GM12878 (cell line): ENCODE measurements around the gene FBLN5. TPM values are rescaled to one million over a fixed set of nuclear protein-coding genes. Genes with fewer than 3 reads are reported as not detected.

Experiments used
- ATAC-seq: fragments of 200-7000 bp; cut with Tn5 transposase; 3 replicates; pipeline ENCODE4 v1.9.1; 2020; ENCODE audit warnings: mild to moderate bottlenecking, moderate library complexity
- BruUV-seq: library from RNA; stranded (reverse); fragments of 400-500 nt; replicated peaks from 2 replicates; lab custom pipeline; 2021; lab: Mats Ljungman, UMichigan
- CTCF ChIA-PET: fragments of 300-600 bp; sonication (Branson Sonifier 250); formaldehyde crosslinking; extraction: SDS; loops from one replicate; lab custom pipeline; 2021; ENCODE audit warnings: inconsistent platforms; lab: Yijun Ruan, JAX
- POLR2A ChIA-PET: fragments of 350-600 bp; formaldehyde crosslinking; extraction: SDS; loops from one replicate; lab custom pipeline; 2021; ENCODE audit warnings: inconsistent platforms; lab: Charles Lee
- RAD21 ChIA-PET: fragments of 300-600 bp; sonication (Branson Sonifier 250); formaldehyde crosslinking; loops from one replicate; lab custom pipeline; 2023; ENCODE audit warnings: antibody characterized with exemption; ENCODE audit not compliant: unreplicated experiment; lab: Charles Lee
- SMC1A ChIA-PET: fragments of 300-600 bp; sonication (Branson Sonifier 250); formaldehyde crosslinking; loops from one replicate; lab custom pipeline; 2023; ENCODE audit not compliant: unreplicated experiment, uncharacterized antibody; lab: Charles Lee
- DNase-seq: peaks from one replicate; pipeline ENCODE4 v3.0.0-alpha.2; 2011; ENCODE audit warnings: low read depth, low spot score
- FAIRE-seq: peaks from 3 replicates; lab custom pipeline; 2011; peaks lifted over from hg19 to GRCh38; lab: Jason Lieb, UNC
- H2AFZ ChIP-seq: 2 replicates; pipeline ENCODE4 v1.6.0; 2011; ENCODE audit warnings: low read depth, low read length, control low read depth; ENCODE audit not compliant: control insufficient read depth
- H3K27ac ChIP-seq: 2 replicates; pipeline ENCODE4 v1.5.1; 2011; ENCODE audit warnings: control low read depth; ENCODE audit not compliant: control insufficient read depth, insufficient read depth
- H3K27me3 ChIP-seq, 2 experiments: replicated peaks in 1 of 2; 2 replicates each; pipeline versions ENCODE4 v1.6.0 to v1.6.1; 2011; ENCODE audit warnings: low read length in 1 of 2; ENCODE audit not compliant: control insufficient read depth in 2 of 2, insufficient read depth in 2 of 2
- H3K36me3 ChIP-seq, 2 experiments: 2 replicates each; pipeline ENCODE4 v1.5.1; 2011; ENCODE audit warnings: low read length in 1 of 2; ENCODE audit not compliant: control insufficient read depth in 2 of 2, insufficient read depth in 2 of 2
- H3K4me1 ChIP-seq: 2 replicates; pipeline ENCODE4 v1.6.1; 2011; ENCODE audit warnings: mild to moderate bottlenecking, low read length, moderate library complexity, mixed read lengths; ENCODE audit not compliant: control insufficient read depth, insufficient read depth
- H3K4me2 ChIP-seq: 2 replicates; pipeline ENCODE4 v1.6.0; 2011; ENCODE audit warnings: control low read depth; ENCODE audit not compliant: control insufficient read depth, insufficient read depth
- H3K4me3 ChIP-seq: fragments of 200-600 bp; sonication (generic); 2 replicates; pipeline ENCODE4 v1.5.1; 2016
- H3K79me2 ChIP-seq: 2 replicates; pipeline ENCODE4 v1.6.0; 2011; ENCODE audit warnings: low read length; ENCODE audit not compliant: control insufficient read depth, insufficient read depth
- H3K9ac ChIP-seq: 2 replicates; pipeline ENCODE4 v1.8.0; 2011; ENCODE audit warnings: low read length, control low read depth, mixed read lengths; ENCODE audit not compliant: control insufficient read depth, insufficient read depth
- H3K9me3 ChIP-seq: replicated peaks from 3 replicates; pipeline ENCODE4 v1.5.1; 2011; ENCODE audit warnings: mild to moderate bottlenecking, low read length; ENCODE audit not compliant: control insufficient read depth, insufficient read depth
- H4K20me1 ChIP-seq: 2 replicates; pipeline ENCODE4 v1.6.0; 2011; ENCODE audit not compliant: control insufficient read depth, insufficient read depth
- CBFB ChIP-seq: IDR thresholded peaks from 2 replicates; pipeline ENCODE4 v1.6.1; 2016; ENCODE audit warnings: antibody characterized with exemption, low read depth
- CHD2 ChIP-seq: IDR thresholded peaks from 2 replicates; pipeline ENCODE4 v1.6.1; 2011; ENCODE audit warnings: low read depth, low read length, improper control_type of control experiment, borderline replicate concordance
- CREM ChIP-seq: IDR thresholded peaks from 2 replicates; pipeline ENCODE4 v1.6.1; 2014; ENCODE audit warnings: antibody characterized with exemption, low read depth
- EGR1 ChIP-seq, 2 experiments: IDR thresholded peaks; 1 replicate in 1 of 2; 2 replicates in 1 of 2; pipeline ENCODE4 v1.6.1; 2011 to 2012; ENCODE audit warnings: low read depth in 2 of 2, low read length in 2 of 2, borderline replicate concordance in 1 of 2, mild to moderate bottlenecking in 1 of 2, moderate library complexity in 1 of 2
- HDAC2 ChIP-seq: fragments of 200-600 bp; sonication (generic); IDR thresholded peaks from 2 replicates; pipeline ENCODE4 v1.6.1; 2017
- IRF4 ChIP-seq: IDR thresholded peaks from 2 replicates; pipeline ENCODE4 v1.6.1; 2011; ENCODE audit warnings: low read depth, low read length
- MTA2 ChIP-seq: fragments of 450-650 bp; IDR thresholded peaks from 2 replicates; pipeline ENCODE4 v1.6.1; 2016; ENCODE audit warnings: low read depth, mild to moderate bottlenecking, moderate library complexity
- NFXL1 ChIP-seq: fragments of 450-650 bp; IDR thresholded peaks from 2 replicates; pipeline ENCODE4 v1.6.1; 2017; ENCODE audit warnings: antibody characterized with exemption, mild to moderate bottlenecking, borderline replicate concordance
- NR2C1 ChIP-seq: fragments of 450-650 bp; IDR thresholded peaks from 2 replicates; pipeline ENCODE4 v1.6.1; 2017; ENCODE audit warnings: antibody characterized with exemption, mild to moderate bottlenecking, moderate library complexity
- POLR2A ChIP-seq: IDR thresholded peaks from 2 replicates; pipeline ENCODE4 v1.6.1; 2011; ENCODE audit warnings: low read depth, mild to moderate bottlenecking, low read length
- SIN3A ChIP-seq: IDR thresholded peaks from 2 replicates; pipeline ENCODE4 v1.6.1; 2012; ENCODE audit warnings: low read depth, low read length, improper control_type of control experiment
- SUPT20H ChIP-seq: IDR thresholded peaks from 2 replicates; pipeline ENCODE4 v1.6.1; 2011; ENCODE audit warnings: low read depth, mild to moderate bottlenecking, low read length, moderate library complexity, borderline replicate concordance; ENCODE audit not compliant: control insufficient read depth
- WRNIP1 ChIP-seq: IDR thresholded peaks from 2 replicates; pipeline ENCODE4 v1.6.1; 2011; ENCODE audit warnings: low read depth, low read length, improper control_type of control experiment, borderline replicate concordance
- ZNF24 ChIP-seq: fragments of 450-650 bp; IDR thresholded peaks from 2 replicates; pipeline ENCODE4 v1.6.1; 2017; ENCODE audit warnings: antibody characterized with exemption, mild to moderate bottlenecking
- ZNF384 ChIP-seq: IDR thresholded peaks from 2 replicates; pipeline ENCODE4 v1.6.1; 2012; ENCODE audit warnings: low read depth, mild to moderate bottlenecking, low read length, improper control_type of control experiment, borderline replicate concordance
- ZSCAN29 ChIP-seq: fragments of 450-650 bp; IDR thresholded peaks from 2 replicates; pipeline ENCODE4 v1.6.1; 2017; ENCODE audit warnings: mild to moderate bottlenecking, moderate library complexity
- WGBS: methylation state at CpG from one replicate; pipeline ENCODE4 v1.1.6; 2016; ENCODE audit warnings: low lambda C conversion rate; ENCODE audit not compliant: insufficient replicate concordance, insufficient coverage; ENCODE audit errors: missing lambda C conversion rate; 5-methylcytosine and 5-hydroxymethylcytosine counted together
- in situ Hi-C: fragments of 300-500 bp; cut with MboI; formaldehyde crosslinking; loops from 9 replicates; pipeline ENCODE4 v1.14.3; 2018; ENCODE audit warnings: mixed read lengths
- intact Hi-C: fragments of 100-400 bp; cut with micrococcal nuclease; formaldehyde crosslinking; loops from one replicate; pipeline ENCODE4 v1.14.2; 2022; ENCODE audit not compliant: unreplicated experiment
- polyA plus RNA-seq, 11 experiments: library from polyadenylated mRNA; depleted of rRNA in 4 of 11; unstranded in 6 of 11; stranded (reverse) in 5 of 11; fragments of >200 nt; fragmentation: Nextera tagmentation in 4 of 11; fragmentation: Illumina TruSeq in 1 of 11; extraction: Ambion mirVana in 4 of 11; extraction: Trizol in 1 of 11; gene quantifications; 1 replicate in 1 of 11; 2 replicates in 10 of 11; pipeline versions ENCODE4 v1.2.1 to v1.2.3, GENCODE V29; 2011 to 2016; ENCODE audit warnings: inconsistent platforms in 2 of 11, missing spikeins in 2 of 11, low read depth in 1 of 11
- total RNA-seq, 4 experiments: library from RNA; depleted of rRNA in 3 of 4; stranded (reverse); fragments of >200 nt in 3 of 4; fragmentation: Illumina TruSeq in 1 of 4; extraction: Trizol in 1 of 4; gene quantifications; 2 replicates each; pipeline versions ENCODE4 v1.2.1 to v1.2.3, GENCODE V29; 2013 to 2021
- TF ChIP-seq, protein P1 (sequence below): fragments of 450-650 bp; formaldehyde crosslinking; IDR thresholded peaks from 2 replicates; pipeline ENCODE4 v1.4.0; 2022; ENCODE audit warnings: mild to moderate bottlenecking, moderate library complexity

The FBLN5 gene
- total and polyA plus RNA-seq, 10 of the 15 experiments (the other 5 are each of a cell fraction or from before 2014, with no cell fraction given) = 0.03 to 0.64 (median 0.24) TPM

DNA sequence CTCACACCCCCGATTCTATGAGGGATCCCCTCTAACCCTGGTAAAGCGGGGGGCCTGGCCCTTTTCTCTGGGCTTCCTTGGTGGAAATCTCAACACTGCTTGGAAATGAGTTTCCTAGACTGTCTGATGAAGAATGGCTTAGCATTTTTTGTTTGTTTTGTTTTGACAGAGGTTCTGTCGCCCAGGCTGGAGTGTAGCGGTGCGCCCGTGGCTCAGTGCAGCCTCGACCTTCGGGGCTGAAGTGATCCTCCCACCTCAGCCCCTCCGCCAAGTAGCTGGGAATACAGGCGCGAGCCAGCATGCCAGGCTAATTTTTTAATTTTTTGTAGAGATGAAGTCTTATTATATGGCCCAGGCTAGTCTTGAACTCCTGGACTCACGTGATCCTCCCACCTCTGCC is 110.4 kb downstream of the FBLN5 start:
- no peak for FAIRE-seq

More for the DNA sequence above, 110.4 kb downstream of the FBLN5 start:
- BruUV-seq = no TSS peak
- 66% methylated on average over 12 of the region's 12 CpGs for WGBS
- in situ Hi-C loops (no loop called here), intact Hi-C loops (loop anchor here (10.0 kb wide), 1 partner anchor 168 kb away; no protein-coding TSS in a partner anchor)
- DNase-seq = no peak
- ChIA-PET SMC1A (no interaction called here), POLR2A (no interaction called here), CTCF (no interaction called here), RAD21 (no interaction called here)
- Histone ChIP-seq H4K20me1 (no peaks in the 10 kb centered on the region), H3K27me3 (peaks cover 0 to 6% of the 10 kb centered on the region in 2 experiments; a peak in 3 of 4 replicates), H3K9me3 (peaks cover 3% of the 10 kb centered on the region; the same call in 2 of the 3 replicates), H3K4me3 (peak overlapping the region; percentile 68), H3K27ac (no peak overlapping the region), H3K4me1 (0 out of 2 replicates have a peak, but pooled peaks cover 4% of the 10 kb centered on the region), H2AFZ (no peak overlapping the region), H3K36me3 (no peaks in the 10 kb centered on the region), H3K9ac (no peak overlapping the region), H3K4me2 (peak overlapping the region; percentile 96), H3K79me2 (no peaks in the 10 kb centered on the region; the same call in 1 of the 2 replicates)
- TF ChIP-seq CBFB = no peak
- TF ChIP-seq ZNF384 = no peak
- no peak for TF ChIP-seq ZSCAN29
- TF ChIP-seq EGR1 (IDR thresholded peaks at IDR 0.05; ENCODE audit: borderline replicate concordance in 1 of 2, low read depth in 2 of 2, low read length in 2 of 2) = no peak
- TF ChIP-seq IRF4 = no peak
- TF ChIP-seq NR2C1 = no peak
- no peak for TF ChIP-seq WRNIP1
- no peak for TF ChIP-seq HDAC2
- TF ChIP-seq SUPT20H = no peak
- no peak for TF ChIP-seq ZNF24
- TF ChIP-seq CREM = no peak
- TF ChIP-seq, protein P1, sequence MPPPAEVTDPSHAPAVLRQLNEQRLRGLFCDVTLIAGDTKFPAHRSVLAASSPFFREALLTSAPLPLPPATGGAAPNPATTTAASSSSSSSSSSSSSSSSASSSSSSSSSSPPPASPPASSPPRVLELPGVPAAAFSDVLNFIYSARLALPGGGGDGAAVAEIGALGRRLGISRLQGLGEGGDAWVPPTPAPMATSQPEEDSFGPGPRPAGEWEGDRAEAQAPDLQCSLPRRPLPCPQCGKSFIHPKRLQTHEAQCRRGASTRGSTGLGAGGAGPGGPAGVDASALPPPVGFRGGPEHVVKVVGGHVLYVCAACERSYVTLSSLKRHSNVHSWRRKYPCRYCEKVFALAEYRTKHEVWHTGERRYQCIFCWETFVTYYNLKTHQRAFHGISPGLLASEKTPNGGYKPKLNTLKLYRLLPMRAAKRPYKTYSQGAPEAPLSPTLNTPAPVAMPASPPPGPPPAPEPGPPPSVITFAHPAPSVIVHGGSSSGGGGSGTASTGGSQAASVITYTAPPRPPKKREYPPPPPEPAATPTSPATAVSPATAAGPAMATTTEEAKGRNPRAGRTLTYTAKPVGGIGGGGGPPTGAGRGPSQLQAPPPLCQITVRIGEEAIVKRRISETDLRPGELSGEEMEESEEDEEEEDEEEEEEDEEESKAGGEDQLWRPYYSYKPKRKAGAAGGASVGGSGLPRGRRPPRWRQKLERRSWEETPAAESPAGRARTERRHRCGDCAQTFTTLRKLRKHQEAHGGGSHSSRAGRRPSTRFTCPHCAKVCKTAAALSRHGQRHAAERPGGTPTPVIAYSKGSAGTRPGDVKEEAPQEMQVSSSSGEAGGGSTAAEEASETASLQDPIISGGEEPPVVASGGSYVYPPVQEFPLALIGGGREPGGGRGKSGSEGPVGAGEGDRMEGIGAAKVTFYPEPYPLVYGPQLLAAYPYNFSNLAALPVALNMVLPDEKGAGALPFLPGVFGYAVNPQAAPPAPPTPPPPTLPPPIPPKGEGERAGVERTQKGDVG = no peak
- TF ChIP-seq SIN3A = no peak
- no peak for TF ChIP-seq MTA2
- no peak for TF ChIP-seq NFXL1
- TF ChIP-seq CHD2 = no peak
- no peak for TF ChIP-seq POLR2A
- no peak for ATAC-seq
